SK-N-SH treated with all-trans-retinoic acid at 6 μM for 48 hours (cell line): Measurements from ENCODE around the gene PRDM15.

Experiments used
- ARNTL ChIP-seq: fragments of 450-650 bp; formaldehyde crosslinking; IDR thresholded peaks from 2 replicates; pipeline ENCODE4 v1.5.0; 2020; ENCODE audit warnings: low read depth, mild to moderate bottlenecking, moderate library complexity, borderline replicate concordance
- CREB5 ChIP-seq: fragments of 250-450 bp; sonication (Bioruptor Pico); IDR thresholded peaks from 2 replicates; pipeline ENCODE4 v1.5.1; 2020; ENCODE audit warnings: low read depth, mild to moderate bottlenecking, moderate library complexity
- ESRRG ChIP-seq: fragments of 250-450 bp; sonication (Bioruptor Pico); IDR thresholded peaks from 2 replicates; pipeline ENCODE4 v1.6.1; 2021; ENCODE audit warnings: mild to moderate bottlenecking
- OSR1 ChIP-seq: fragments of 250-450 bp; sonication (Bioruptor Pico); IDR thresholded peaks from 2 replicates; pipeline ENCODE4 v1.8.0; 2022; ENCODE audit warnings: moderate library complexity, mild to moderate bottlenecking, inconsistent platforms
- PATZ1 ChIP-seq: fragments of 250-450 bp; sonication (Bioruptor Pico); IDR thresholded peaks from 2 replicates; pipeline ENCODE4 v1.8.0; 2020; ENCODE audit warnings: mild to moderate bottlenecking, moderate library complexity, borderline replicate concordance
- RARB ChIP-seq: fragments of 250-450 bp; sonication (Bioruptor Pico); IDR thresholded peaks from 2 replicates; pipeline ENCODE4 v1.8.0; 2021; ENCODE audit warnings: mild to moderate bottlenecking, moderate library complexity
- ZFP3 ChIP-seq: fragments of 250-450 bp; sonication (Bioruptor Pico); IDR thresholded peaks from 2 replicates; pipeline ENCODE4 v1.5.0; 2020; ENCODE audit warnings: mild to moderate bottlenecking, moderate library complexity
- ZFP30 ChIP-seq: fragments of 450-650 bp; formaldehyde crosslinking; IDR thresholded peaks from 2 replicates; pipeline ENCODE4 v1.5.0; 2022; ENCODE audit warnings: mild to moderate bottlenecking, moderate library complexity
- ZNF8 ChIP-seq: fragments of 450-650 bp; formaldehyde crosslinking; IDR thresholded peaks from 2 replicates; pipeline ENCODE4 v1.5.0; 2020; ENCODE audit warnings: mild to moderate bottlenecking, moderate library complexity
- TF ChIP-seq, protein P1 (sequence below): fragments of 250-450 bp; sonication (Bioruptor Pico); IDR thresholded peaks from 2 replicates; pipeline ENCODE4 v1.5.0; 2020; ENCODE audit warnings: mild to moderate bottlenecking, moderate library complexity

GRCh38 chr21:41834252-41834925 lies 44.8 kb downstream of the PRDM15 start:
- TF ChIP-seq OSR1 (no peak), ARNTL (CRISPR knock-in tag) (no peak), ZFP30 (CRISPR knock-in tag) (no peak), PATZ1 (CRISPR knock-in tag) (no peak), CREB5 (CRISPR knock-in tag) (no peak), RARB (CRISPR knock-in tag) (no peak), ESRRG (no peak), ZFP3 (CRISPR knock-in tag) (no peak), ZNF8 (CRISPR knock-in tag) (no peak)
- TF ChIP-seq, protein P1, sequence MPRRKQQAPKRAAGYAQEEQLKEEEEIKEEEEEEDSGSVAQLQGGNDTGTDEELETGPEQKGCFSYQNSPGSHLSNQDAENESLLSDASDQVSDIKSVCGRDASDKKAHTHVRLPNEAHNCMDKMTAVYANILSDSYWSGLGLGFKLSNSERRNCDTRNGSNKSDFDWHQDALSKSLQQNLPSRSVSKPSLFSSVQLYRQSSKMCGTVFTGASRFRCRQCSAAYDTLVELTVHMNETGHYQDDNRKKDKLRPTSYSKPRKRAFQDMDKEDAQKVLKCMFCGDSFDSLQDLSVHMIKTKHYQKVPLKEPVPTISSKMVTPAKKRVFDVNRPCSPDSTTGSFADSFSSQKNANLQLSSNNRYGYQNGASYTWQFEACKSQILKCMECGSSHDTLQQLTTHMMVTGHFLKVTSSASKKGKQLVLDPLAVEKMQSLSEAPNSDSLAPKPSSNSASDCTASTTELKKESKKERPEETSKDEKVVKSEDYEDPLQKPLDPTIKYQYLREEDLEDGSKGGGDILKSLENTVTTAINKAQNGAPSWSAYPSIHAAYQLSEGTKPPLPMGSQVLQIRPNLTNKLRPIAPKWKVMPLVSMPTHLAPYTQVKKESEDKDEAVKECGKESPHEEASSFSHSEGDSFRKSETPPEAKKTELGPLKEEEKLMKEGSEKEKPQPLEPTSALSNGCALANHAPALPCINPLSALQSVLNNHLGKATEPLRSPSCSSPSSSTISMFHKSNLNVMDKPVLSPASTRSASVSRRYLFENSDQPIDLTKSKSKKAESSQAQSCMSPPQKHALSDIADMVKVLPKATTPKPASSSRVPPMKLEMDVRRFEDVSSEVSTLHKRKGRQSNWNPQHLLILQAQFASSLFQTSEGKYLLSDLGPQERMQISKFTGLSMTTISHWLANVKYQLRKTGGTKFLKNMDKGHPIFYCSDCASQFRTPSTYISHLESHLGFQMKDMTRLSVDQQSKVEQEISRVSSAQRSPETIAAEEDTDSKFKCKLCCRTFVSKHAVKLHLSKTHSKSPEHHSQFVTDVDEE (CRISPR knock-in tag) = no peak
